WTC11 (cell line): ENCODE results near the gene NRXN3. TPM values are rescaled to one million over a fixed set of nuclear protein-coding genes. Genes with fewer than 3 reads are reported as not detected.

Source experiments
- ATAC-seq: fragments of 200-7000 bp; cut with Tn5 transposase; 2 replicates; pipeline ENCODE4 v1.10.0; 2021; ENCODE audit warnings: mild to moderate bottlenecking, moderate library complexity
- CTCF ChIA-PET: fragments of 300-600 bp; sonication (Branson Sonifier 250); formaldehyde crosslinking; loops from one replicate; lab custom pipeline; 2021; ENCODE audit warnings: antibody characterized with exemption; lab: Charles Lee
- POLR2A ChIA-PET: fragments of 350-600 bp; sonication (Branson Sonifier 250); formaldehyde crosslinking; loops from one replicate; lab custom pipeline; 2021; ENCODE audit warnings: antibody characterized with exemption; lab: Charles Lee
- DNase-seq: peaks from one replicate; pipeline ENCODE4 v3.0.0; 2021; ENCODE audit warnings: low spot score
- H3K27ac Mint-ChIP-seq: 2 replicates; pipeline ENCODE4 v1.8.0; 2021; ENCODE audit warnings: mixed read lengths
- H3K27me3 Mint-ChIP-seq: 2 replicates; pipeline ENCODE4 v1.8.0; 2021; ENCODE audit warnings: low read depth, mild to moderate bottlenecking, moderate library complexity, mixed read lengths
- H3K36me3 Mint-ChIP-seq: 2 replicates; pipeline ENCODE4 v1.8.0; 2021; ENCODE audit warnings: mixed read lengths
- H3K4me1 Mint-ChIP-seq: 2 replicates; pipeline ENCODE4 v1.8.0; 2022; ENCODE audit warnings: mixed read lengths
- H3K4me3 Mint-ChIP-seq: 2 replicates; pipeline ENCODE4 v1.8.0; 2021; ENCODE audit warnings: mild to moderate bottlenecking, moderate library complexity, mixed read lengths
- H3K9me3 Mint-ChIP-seq: 2 replicates; pipeline ENCODE4 v1.8.0; 2021; ENCODE audit warnings: mixed read lengths
- CREM ChIP-seq: sonication (generic); formaldehyde crosslinking; IDR thresholded peaks from 2 replicates; pipeline ENCODE4 v1.8.1; 2022; ENCODE audit warnings: mild to moderate bottlenecking, missing genetic modification reagents, moderate library complexity
- EMX1 ChIP-seq: fragments of 250-450 bp; sonication (Bioruptor Pico); IDR thresholded peaks from 2 replicates; pipeline ENCODE4 v1.8.0; 2021; ENCODE audit warnings: mild to moderate bottlenecking
- ESRRA ChIP-seq: sonication (generic); formaldehyde crosslinking; IDR thresholded peaks from 2 replicates; pipeline ENCODE4 v1.8.1; 2022; ENCODE audit warnings: mild to moderate bottlenecking, missing genetic modification reagents, borderline replicate concordance
- GABPB1 ChIP-seq: sonication (generic); formaldehyde crosslinking; IDR thresholded peaks from 2 replicates; pipeline ENCODE4 v1.8.1; 2023; ENCODE audit warnings: mild to moderate bottlenecking, missing genetic modification reagents
- GTF2I ChIP-seq: fragments of 250-450 bp; sonication (Bioruptor Pico); conservative IDR thresholded peaks from 2 replicates; pipeline ENCODE4 v1.4.0; 2021; ENCODE audit warnings: mild to moderate bottlenecking
- JUN ChIP-seq: sonication (generic); formaldehyde crosslinking; IDR thresholded peaks from 2 replicates; pipeline ENCODE4 v1.8.0; 2023; ENCODE audit warnings: mild to moderate bottlenecking, missing genetic modification reagents
- MAX ChIP-seq: sonication (generic); formaldehyde crosslinking; IDR thresholded peaks from 2 replicates; pipeline ENCODE4 v1.8.0; 2022; ENCODE audit warnings: mild to moderate bottlenecking, missing genetic modification reagents
- MXD4 ChIP-seq: fragments of 250-450 bp; sonication (Bioruptor Pico); IDR thresholded peaks from 2 replicates; pipeline ENCODE4 v1.8.0; 2021; ENCODE audit warnings: mild to moderate bottlenecking, moderate library complexity, borderline replicate concordance
- NFE2L1 ChIP-seq: sonication (generic); formaldehyde crosslinking; IDR thresholded peaks from 2 replicates; pipeline ENCODE4 v1.8.1; 2023; ENCODE audit warnings: missing genetic modification reagents
- NR1H2 ChIP-seq: sonication (generic); formaldehyde crosslinking; IDR thresholded peaks from 2 replicates; pipeline ENCODE4 v1.9.0; 2021; ENCODE audit warnings: mild to moderate bottlenecking, moderate library complexity, missing genetic modification reagents
- SOX15 ChIP-seq: fragments of 250-450 bp; sonication (Bioruptor Pico); IDR thresholded peaks from 2 replicates; pipeline ENCODE4 v1.9.0; 2021; ENCODE audit warnings: mild to moderate bottlenecking
- TEAD1 ChIP-seq: sonication (generic); formaldehyde crosslinking; IDR thresholded peaks from 2 replicates; pipeline ENCODE4 v1.8.0; 2022; ENCODE audit warnings: mild to moderate bottlenecking, missing genetic modification reagents
- ZNF138 ChIP-seq: sonication (generic); formaldehyde crosslinking; conservative IDR thresholded peaks from 2 replicates; pipeline ENCODE4 v1.8.1; 2022; ENCODE audit warnings: mild to moderate bottlenecking, moderate library complexity, missing genetic modification reagents
- ZNF532 ChIP-seq: fragments of 250-450 bp; sonication (Bioruptor Pico); IDR thresholded peaks from 2 replicates; pipeline ENCODE4 v1.9.0; 2021; ENCODE audit warnings: mild to moderate bottlenecking, borderline replicate concordance
- ZSCAN18 ChIP-seq: fragments of 250-450 bp; sonication (Bioruptor Pico); IDR thresholded peaks from 2 replicates; pipeline ENCODE4 v2.1.2; 2022; ENCODE audit warnings: mild to moderate bottlenecking, moderate library complexity
- total RNA-seq: library from RNA; stranded (reverse); gene quantifications from 3 replicates; pipeline ENCODE4 v1.2.3, GENCODE V29; 2021
- TF ChIP-seq, protein P1 (sequence below): sonication (generic); formaldehyde crosslinking; IDR thresholded peaks from 2 replicates; pipeline ENCODE4 v1.8.1; 2022; ENCODE audit warnings: mild to moderate bottlenecking, missing genetic modification reagents, moderate library complexity, borderline replicate concordance
- TF ChIP-seq, protein P2 (sequence below): sonication (generic); formaldehyde crosslinking; IDR thresholded peaks from 2 replicates; pipeline ENCODE4 v1.8.0; 2022; ENCODE audit warnings: missing genetic modification reagents
- TF ChIP-seq, protein P3 (sequence below): sonication (generic); formaldehyde crosslinking; IDR thresholded peaks from 2 replicates; pipeline ENCODE4 v1.8.0; 2023; ENCODE audit warnings: missing genetic modification reagents
- TF ChIP-seq, protein P4 (sequence below): sonication (generic); formaldehyde crosslinking; IDR thresholded peaks from 2 replicates; pipeline ENCODE4 v1.8.1; 2023; ENCODE audit warnings: mild to moderate bottlenecking, missing genetic modification reagents, moderate library complexity
- TF ChIP-seq, protein P5 (sequence below): sonication (generic); formaldehyde crosslinking; IDR thresholded peaks from 2 replicates; pipeline ENCODE4 v1.8.0; 2022; ENCODE audit warnings: mild to moderate bottlenecking, missing genetic modification reagents

The NRXN3 gene
- total RNA-seq, 1 experiment from 2014 or later = 3.0 TPM

DNA sequence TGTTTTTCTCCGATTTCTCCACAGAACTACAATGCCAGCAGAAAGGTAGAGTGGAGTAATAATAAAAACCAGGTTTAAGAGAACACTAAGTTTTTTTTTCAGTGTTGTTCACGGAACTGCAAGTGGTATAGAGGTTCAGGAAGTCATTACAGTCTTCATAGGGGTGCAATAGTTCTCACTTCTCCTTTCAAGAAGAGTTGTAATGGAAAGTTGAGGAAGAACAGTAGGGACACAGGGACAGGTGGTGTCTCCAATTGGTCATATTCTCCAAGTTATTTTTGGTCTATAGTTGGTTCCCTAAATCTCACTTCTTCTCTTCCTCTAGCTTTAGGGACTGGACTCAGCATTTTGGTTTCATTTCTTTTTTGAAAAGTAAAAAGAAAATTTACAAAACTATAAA lies 894.0 kb downstream of the NRXN3 start:
- DNase-seq = no peak
- no peak overlapping the region for H3K4me3 Mint-ChIP-seq
- ATAC-seq = no peak
- ChIA-PET CTCF (no interaction called here), POLR2A (no interaction called here)
- TF ChIP-seq MAX (CRISPR knock-in tag) (no peak), EMX1 (CRISPR knock-in tag) (no peak), GTF2I (CRISPR knock-in tag) (no peak), ZSCAN18 (no peak), GABPB1 (no peak), TEAD1 (CRISPR knock-in tag) (no peak), ESRRA (CRISPR knock-in tag) (no peak), MXD4 (no peak), NFE2L1 (CRISPR knock-in tag) (no peak), ZNF532 (CRISPR knock-in tag) (no peak), CREM (no peak), SOX15 (no peak), JUN (CRISPR knock-in tag) (no peak), ZNF138 (CRISPR knock-in tag) (no peak), NR1H2 (no peak)
- TF ChIP-seq, protein P1, sequence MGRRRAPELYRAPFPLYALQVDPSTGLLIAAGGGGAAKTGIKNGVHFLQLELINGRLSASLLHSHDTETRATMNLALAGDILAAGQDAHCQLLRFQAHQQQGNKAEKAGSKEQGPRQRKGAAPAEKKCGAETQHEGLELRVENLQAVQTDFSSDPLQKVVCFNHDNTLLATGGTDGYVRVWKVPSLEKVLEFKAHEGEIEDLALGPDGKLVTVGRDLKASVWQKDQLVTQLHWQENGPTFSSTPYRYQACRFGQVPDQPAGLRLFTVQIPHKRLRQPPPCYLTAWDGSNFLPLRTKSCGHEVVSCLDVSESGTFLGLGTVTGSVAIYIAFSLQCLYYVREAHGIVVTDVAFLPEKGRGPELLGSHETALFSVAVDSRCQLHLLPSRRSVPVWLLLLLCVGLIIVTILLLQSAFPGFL (CRISPR knock-in tag) = no peak
- TF ChIP-seq, protein P2, sequence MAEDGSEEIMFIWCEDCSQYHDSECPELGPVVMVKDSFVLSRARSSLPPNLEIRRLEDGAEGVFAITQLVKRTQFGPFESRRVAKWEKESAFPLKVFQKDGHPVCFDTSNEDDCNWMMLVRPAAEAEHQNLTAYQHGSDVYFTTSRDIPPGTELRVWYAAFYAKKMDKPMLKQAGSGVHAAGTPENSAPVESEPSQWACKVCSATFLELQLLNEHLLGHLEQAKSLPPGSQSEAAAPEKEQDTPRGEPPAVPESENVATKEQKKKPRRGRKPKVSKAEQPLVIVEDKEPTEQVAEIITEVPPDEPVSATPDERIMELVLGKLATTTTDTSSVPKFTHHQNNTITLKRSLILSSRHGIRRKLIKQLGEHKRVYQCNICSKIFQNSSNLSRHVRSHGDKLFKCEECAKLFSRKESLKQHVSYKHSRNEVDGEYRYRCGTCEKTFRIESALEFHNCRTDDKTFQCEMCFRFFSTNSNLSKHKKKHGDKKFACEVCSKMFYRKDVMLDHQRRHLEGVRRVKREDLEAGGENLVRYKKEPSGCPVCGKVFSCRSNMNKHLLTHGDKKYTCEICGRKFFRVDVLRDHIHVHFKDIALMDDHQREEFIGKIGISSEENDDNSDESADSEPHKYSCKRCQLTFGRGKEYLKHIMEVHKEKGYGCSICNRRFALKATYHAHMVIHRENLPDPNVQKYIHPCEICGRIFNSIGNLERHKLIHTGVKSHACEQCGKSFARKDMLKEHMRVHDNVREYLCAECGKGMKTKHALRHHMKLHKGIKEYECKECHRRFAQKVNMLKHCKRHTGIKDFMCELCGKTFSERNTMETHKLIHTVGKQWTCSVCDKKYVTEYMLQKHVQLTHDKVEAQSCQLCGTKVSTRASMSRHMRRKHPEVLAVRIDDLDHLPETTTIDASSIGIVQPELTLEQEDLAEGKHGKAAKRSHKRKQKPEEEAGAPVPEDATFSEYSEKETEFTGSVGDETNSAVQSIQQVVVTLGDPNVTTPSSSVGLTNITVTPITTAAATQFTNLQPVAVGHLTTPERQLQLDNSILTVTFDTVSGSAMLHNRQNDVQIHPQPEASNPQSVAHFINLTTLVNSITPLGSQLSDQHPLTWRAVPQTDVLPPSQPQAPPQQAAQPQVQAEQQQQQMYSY = no peak
- TF ChIP-seq, protein P3, sequence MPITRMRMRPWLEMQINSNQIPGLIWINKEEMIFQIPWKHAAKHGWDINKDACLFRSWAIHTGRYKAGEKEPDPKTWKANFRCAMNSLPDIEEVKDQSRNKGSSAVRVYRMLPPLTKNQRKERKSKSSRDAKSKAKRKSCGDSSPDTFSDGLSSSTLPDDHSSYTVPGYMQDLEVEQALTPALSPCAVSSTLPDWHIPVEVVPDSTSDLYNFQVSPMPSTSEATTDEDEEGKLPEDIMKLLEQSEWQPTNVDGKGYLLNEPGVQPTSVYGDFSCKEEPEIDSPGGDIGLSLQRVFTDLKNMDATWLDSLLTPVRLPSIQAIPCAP (CRISPR knock-in tag) = no peak
- TF ChIP-seq, protein P4, sequence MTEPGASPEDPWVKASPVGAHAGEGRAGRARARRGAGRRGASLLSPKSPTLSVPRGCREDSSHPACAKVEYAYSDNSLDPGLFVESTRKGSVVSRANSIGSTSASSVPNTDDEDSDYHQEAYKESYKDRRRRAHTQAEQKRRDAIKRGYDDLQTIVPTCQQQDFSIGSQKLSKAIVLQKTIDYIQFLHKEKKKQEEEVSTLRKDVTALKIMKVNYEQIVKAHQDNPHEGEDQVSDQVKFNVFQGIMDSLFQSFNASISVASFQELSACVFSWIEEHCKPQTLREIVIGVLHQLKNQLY (CRISPR knock-in tag) = no peak
- TF ChIP-seq, protein P5, sequence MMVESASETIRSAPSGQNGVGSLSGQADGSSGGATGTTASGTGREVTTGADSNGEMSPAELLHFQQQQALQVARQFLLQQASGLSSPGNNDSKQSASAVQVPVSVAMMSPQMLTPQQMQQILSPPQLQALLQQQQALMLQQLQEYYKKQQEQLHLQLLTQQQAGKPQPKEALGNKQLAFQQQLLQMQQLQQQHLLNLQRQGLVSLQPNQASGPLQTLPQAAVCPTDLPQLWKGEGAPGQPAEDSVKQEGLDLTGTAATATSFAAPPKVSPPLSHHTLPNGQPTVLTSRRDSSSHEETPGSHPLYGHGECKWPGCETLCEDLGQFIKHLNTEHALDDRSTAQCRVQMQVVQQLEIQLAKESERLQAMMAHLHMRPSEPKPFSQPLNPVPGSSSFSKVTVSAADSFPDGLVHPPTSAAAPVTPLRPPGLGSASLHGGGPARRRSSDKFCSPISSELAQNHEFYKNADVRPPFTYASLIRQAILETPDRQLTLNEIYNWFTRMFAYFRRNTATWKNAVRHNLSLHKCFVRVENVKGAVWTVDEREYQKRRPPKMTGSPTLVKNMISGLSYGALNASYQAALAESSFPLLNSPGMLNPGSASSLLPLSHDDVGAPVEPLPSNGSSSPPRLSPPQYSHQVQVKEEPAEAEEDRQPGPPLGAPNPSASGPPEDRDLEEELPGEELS (CRISPR knock-in tag) = no peak
- peaks cover 17% of the 10 kb centered on the region for H3K9me3 Mint-ChIP-seq
- H3K27ac Mint-ChIP-seq = no peak overlapping the region
- peaks cover 4% of the 10 kb centered on the region; the same call in 1 of the 2 replicates for H3K36me3 Mint-ChIP-seq
- 0 out of 2 replicates have a peak, but pooled peaks cover 3% of the 10 kb centered on the region for H3K4me1 Mint-ChIP-seq
- no peaks in the 10 kb centered on the region; the same call in 1 of the 2 replicates for H3K27me3 Mint-ChIP-seq
